HK-2 (cell line): ENCODE measurements around the gene SLC22A31.

Experiments used
- DNase-seq: peaks from one replicate; pipeline ENCODE4 v3.0.0-alpha.2; 2018; ENCODE audit not compliant: unreplicated experiment

The SLC22A31 gene

GRCh38 chr16:89216315-89217137 lies 16.2 kb upstream of the SLC22A31 start:
- peak; percentile 42 for DNase-seq

- no peak for DNase-seq
These were observed 10.7 kb upstream of the SLC22A31 start for GRCh38 chr16:89210904-89211515.

GRCh38 chr16:89210165-89210903 lies 10.0 kb upstream of the SLC22A31 start:
- no peak for DNase-seq

GRCh38 chr16:89209522-89210044 lies 9.2 kb upstream of the SLC22A31 start:
- no peak for DNase-seq

- DNase-seq: no peak
These were observed 7.7 kb upstream of the SLC22A31 start for GRCh38 chr16:89207993-89208392.

- no peak for DNase-seq
These were observed 2.3 kb upstream of the SLC22A31 start for GRCh38 chr16:89202422-89203215.

GRCh38 chr16:89201439-89202377 lies 1.4 kb upstream of the SLC22A31 start:
- peak; percentile 88 for DNase-seq

- DNase-seq: no peak
These were observed 594 bp upstream of the SLC22A31 start for GRCh38 chr16:89200850-89201411.

- DNase-seq: no peak
These were observed 855 bp downstream of the SLC22A31 start for GRCh38 chr16:89199241-89200123.

- DNase-seq: no peak
These were observed 1.7 kb downstream of the SLC22A31 start for GRCh38 chr16:89198417-89199240.

GRCh38 chr16:89197633-89198416 lies 2.5 kb downstream of the SLC22A31 start:
- DNase-seq: no peak

- DNase-seq: no peak
These were observed 3.2 kb downstream of the SLC22A31 start for GRCh38 chr16:89197033-89197632.

GRCh38 chr16:89195521-89196171 lies 4.7 kb downstream of the SLC22A31 start:
- DNase-seq: no peak

GRCh38 chr16:89194340-89195311 lies 5.7 kb downstream of the SLC22A31 start:
- no peak for DNase-seq

GRCh38 chr16:89193576-89194293 lies 6.6 kb downstream of the SLC22A31 start:
- DNase-seq: no peak
